ENCODE results near the gene KIF18B.

The KIF18B gene

GRCh38 chr17:44903012-44903685, 44.4 kb downstream of the KIF18B start:
- DNase-seq = no peak

GRCh38 chr17:44902135-44902760, 45.3 kb downstream of the KIF18B start:
- no peak for DNase-seq

GRCh38 chr17:44901411-44901921, 46.1 kb downstream of the KIF18B start:
- no peak for DNase-seq

- DNase-seq = no peak
Observed at GRCh38 chr17:44900894-44901293, 46.7 kb downstream of the KIF18B start.

GRCh38 chr17:44899074-44899782, 48.3 kb downstream of the KIF18B start, which contains the start of gene EFTUD2:
TSS of gene EFTUD2 (minus strand) at chr17:44899445. CDS start at chr17:44894521, 4,924 bp downstream.
- DNase-seq = peak; percentile 92

- DNase-seq = no peak
Observed at GRCh38 chr17:44898768-44899073, 48.9 kb downstream of the KIF18B start.

- no peak for DNase-seq
Observed at GRCh38 chr17:44894642-44895041, 52.9 kb downstream of the KIF18B start.

- no peak for DNase-seq
Observed at GRCh38 chr17:44892250-44892649, 55.3 kb downstream of the KIF18B start.

GRCh38 chr17:44889003-44889402, 58.6 kb downstream of the KIF18B start:
- no peak for DNase-seq

GRCh38 chr17:44887971-44888954, 59.3 kb downstream of the KIF18B start:
- no peak for DNase-seq

GRCh38 chr17:44887016-44887415, 60.6 kb downstream of the KIF18B start:
- DNase-seq = no peak

- no peak for DNase-seq
Observed at GRCh38 chr17:44884941-44885340, 62.6 kb downstream of the KIF18B start.

GRCh38 chr17:44881145-44881544, 66.4 kb downstream of the KIF18B start:
- DNase-seq = no peak

GRCh38 chr17:44880062-44880461, 67.5 kb downstream of the KIF18B start:
- DNase-seq = no peak

GRCh38 chr17:44879376-44879775, 68.2 kb downstream of the KIF18B start:
- no peak for DNase-seq

GRCh38 chr17:44878627-44879221, 68.8 kb downstream of the KIF18B start:
- no peak for DNase-seq

GRCh38 chr17:44877121-44877520, 70.5 kb downstream of the KIF18B start:
- DNase-seq = no peak

- no peak for DNase-seq
Observed at GRCh38 chr17:44875761-44876160, 71.8 kb downstream of the KIF18B start.

Data from effector CD4-positive, alpha-beta T cell (primary cell).